ENCODE results near the gene ADAMTS15.

The ADAMTS15 gene

GRCh38 chr11:130448416-130449309, at the start of gene ADAMTS15:
ADAMTS15 (plus strand) TSS chr11:130448645; CDS start chr11:130448974, 329 bp downstream.
- Histone ChIP-seq H3K4me1 (ENCODE audit: control insufficient read depth, insufficient read depth, low read length) (no peaks in the 10 kb centered on the region), H3K9ac (ENCODE audit: low read length) (no peak within 1 kb of the TSS), H3K27me3 (ENCODE audit: control insufficient read depth, insufficient read depth, low read length) (no peaks in the 10 kb centered on the region), H3K4me3 (ENCODE audit: low read length) (peak within 1 kb of the TSS; percentile 81), H3K36me3 (ENCODE audit: control insufficient read depth, insufficient read depth, low read length) (no peaks in the 10 kb centered on the region), H3K27ac (ENCODE audit: low read depth, low read length) (peak within 1 kb of the TSS; percentile 50)

- peaks cover 32% of the 10 kb centered on the region for H3K4me1 ChIP-seq (ENCODE audit: control insufficient read depth, insufficient read depth, low read length)
- H3K4me3 ChIP-seq (ENCODE audit: low read length) = no peak overlapping the region
- no peak overlapping the region for H3K9ac ChIP-seq (ENCODE audit: low read length)
- H3K27ac ChIP-seq (ENCODE audit: low read depth, low read length) = no peak overlapping the region
- H3K36me3 ChIP-seq (ENCODE audit: control insufficient read depth, insufficient read depth, low read length) = no peaks in the 10 kb centered on the region
- H3K27me3 ChIP-seq (ENCODE audit: control insufficient read depth, insufficient read depth, low read length) = no peaks in the 10 kb centered on the region
These were observed 49.2 kb upstream of the ADAMTS15 start for GRCh38 chr11:130399196-130399595.

- Histone ChIP-seq H3K4me3 (ENCODE audit: low read length) (no peak overlapping the region), H3K27ac (ENCODE audit: low read depth, low read length) (peak overlapping the region; percentile 50), H3K27me3 (ENCODE audit: control insufficient read depth, insufficient read depth, low read length) (no peaks in the 10 kb centered on the region), H3K9ac (ENCODE audit: low read length) (no peak overlapping the region), H3K4me1 (ENCODE audit: control insufficient read depth, insufficient read depth, low read length) (peaks cover 35% of the 10 kb centered on the region), H3K36me3 (ENCODE audit: control insufficient read depth, insufficient read depth, low read length) (no peaks in the 10 kb centered on the region)
These were observed 47.5 kb upstream of the ADAMTS15 start for GRCh38 chr11:130400781-130401483.

- Histone ChIP-seq H3K27me3 (ENCODE audit: control insufficient read depth, insufficient read depth, low read length) (no peaks in the 10 kb centered on the region), H3K27ac (ENCODE audit: low read depth, low read length) (peak overlapping the region; percentile 90), H3K9ac (ENCODE audit: low read length) (no peak overlapping the region), H3K36me3 (ENCODE audit: control insufficient read depth, insufficient read depth, low read length) (no peaks in the 10 kb centered on the region), H3K4me1 (ENCODE audit: control insufficient read depth, insufficient read depth, low read length) (peaks cover 38% of the 10 kb centered on the region), H3K4me3 (ENCODE audit: low read length) (no peak overlapping the region)
These were observed 45.9 kb upstream of the ADAMTS15 start for GRCh38 chr11:130402570-130402969.

- Histone ChIP-seq H3K9ac (ENCODE audit: low read length) (no peak overlapping the region), H3K27me3 (ENCODE audit: control insufficient read depth, insufficient read depth, low read length) (no peaks in the 10 kb centered on the region), H3K27ac (ENCODE audit: low read depth, low read length) (peak overlapping the region; percentile 90), H3K4me1 (ENCODE audit: control insufficient read depth, insufficient read depth, low read length) (peaks cover 44% of the 10 kb centered on the region), H3K4me3 (ENCODE audit: low read length) (no peak overlapping the region), H3K36me3 (ENCODE audit: control insufficient read depth, insufficient read depth, low read length) (no peaks in the 10 kb centered on the region)
These were observed 45.1 kb upstream of the ADAMTS15 start for GRCh38 chr11:130403271-130403804.

GRCh38 chr11:130403967-130404366, 44.5 kb upstream of the ADAMTS15 start:
- Histone ChIP-seq H3K4me3 (ENCODE audit: low read length) (no peak overlapping the region), H3K27ac (ENCODE audit: low read depth, low read length) (peak overlapping the region; percentile 90), H3K36me3 (ENCODE audit: control insufficient read depth, insufficient read depth, low read length) (no peaks in the 10 kb centered on the region), H3K9ac (ENCODE audit: low read length) (no peak overlapping the region), H3K27me3 (ENCODE audit: control insufficient read depth, insufficient read depth, low read length) (no peaks in the 10 kb centered on the region), H3K4me1 (ENCODE audit: control insufficient read depth, insufficient read depth, low read length) (peaks cover 50% of the 10 kb centered on the region)

- H3K27me3 ChIP-seq (ENCODE audit: control insufficient read depth, insufficient read depth, low read length) = no peaks in the 10 kb centered on the region
- H3K36me3 ChIP-seq (ENCODE audit: control insufficient read depth, insufficient read depth, low read length) = no peaks in the 10 kb centered on the region
- peak overlapping the region; percentile 90 for H3K27ac ChIP-seq (ENCODE audit: low read depth, low read length)
- no peak overlapping the region for H3K4me3 ChIP-seq (ENCODE audit: low read length)
- no peak overlapping the region for H3K9ac ChIP-seq (ENCODE audit: low read length)
- peaks cover 56% of the 10 kb centered on the region for H3K4me1 ChIP-seq (ENCODE audit: control insufficient read depth, insufficient read depth, low read length)
These were observed 43.7 kb upstream of the ADAMTS15 start for GRCh38 chr11:130404727-130405126.

- Histone ChIP-seq H3K9ac (ENCODE audit: low read length) (no peak overlapping the region), H3K4me3 (ENCODE audit: low read length) (no peak overlapping the region), H3K36me3 (ENCODE audit: control insufficient read depth, insufficient read depth, low read length) (no peaks in the 10 kb centered on the region), H3K27ac (ENCODE audit: low read depth, low read length) (no peak overlapping the region), H3K4me1 (ENCODE audit: control insufficient read depth, insufficient read depth, low read length) (peaks cover 58% of the 10 kb centered on the region), H3K27me3 (ENCODE audit: control insufficient read depth, insufficient read depth, low read length) (no peaks in the 10 kb centered on the region)
These were observed 43.0 kb upstream of the ADAMTS15 start for GRCh38 chr11:130405428-130405827.

GRCh38 chr11:130407978-130408377, 40.5 kb upstream of the ADAMTS15 start:
- H3K27ac ChIP-seq (ENCODE audit: low read depth, low read length) = peak overlapping the region; percentile 79
- no peak overlapping the region for H3K9ac ChIP-seq (ENCODE audit: low read length)
- no peaks in the 10 kb centered on the region for H3K27me3 ChIP-seq (ENCODE audit: control insufficient read depth, insufficient read depth, low read length)
- no peak overlapping the region for H3K4me3 ChIP-seq (ENCODE audit: low read length)
- peaks cover 38% of the 10 kb centered on the region for H3K4me1 ChIP-seq (ENCODE audit: control insufficient read depth, insufficient read depth, low read length)
- no peaks in the 10 kb centered on the region for H3K36me3 ChIP-seq (ENCODE audit: control insufficient read depth, insufficient read depth, low read length)

GRCh38 chr11:130408401-130408890, 40.0 kb upstream of the ADAMTS15 start:
- peak overlapping the region; percentile 79 for H3K27ac ChIP-seq (ENCODE audit: low read depth, low read length)

GRCh38 chr11:130408901-130409300, 39.5 kb upstream of the ADAMTS15 start:
- Histone ChIP-seq H3K4me3 (ENCODE audit: low read length) (no peak overlapping the region), H3K36me3 (ENCODE audit: control insufficient read depth, insufficient read depth, low read length) (no peaks in the 10 kb centered on the region), H3K27me3 (ENCODE audit: control insufficient read depth, insufficient read depth, low read length) (no peaks in the 10 kb centered on the region), H3K9ac (ENCODE audit: low read length) (no peak overlapping the region), H3K27ac (ENCODE audit: low read depth, low read length) (peak overlapping the region; percentile 79), H3K4me1 (ENCODE audit: control insufficient read depth, insufficient read depth, low read length) (peaks cover 32% of the 10 kb centered on the region)

More at GRCh38 chr11:130408401-130408890, 40.0 kb upstream of the ADAMTS15 start:
- no peaks in the 10 kb centered on the region for H3K27me3 ChIP-seq (ENCODE audit: control insufficient read depth, insufficient read depth, low read length)
- H3K4me3 ChIP-seq (ENCODE audit: low read length) = no peak overlapping the region
- H3K9ac ChIP-seq (ENCODE audit: low read length) = no peak overlapping the region
- H3K4me1 ChIP-seq (ENCODE audit: control insufficient read depth, insufficient read depth, low read length) = peaks cover 36% of the 10 kb centered on the region
- H3K36me3 ChIP-seq (ENCODE audit: control insufficient read depth, insufficient read depth, low read length) = no peaks in the 10 kb centered on the region

Measured in rectal smooth muscle tissue (tissue), 1 donor.